ENCODE results near the gene KRTAP4-16.

DNA sequence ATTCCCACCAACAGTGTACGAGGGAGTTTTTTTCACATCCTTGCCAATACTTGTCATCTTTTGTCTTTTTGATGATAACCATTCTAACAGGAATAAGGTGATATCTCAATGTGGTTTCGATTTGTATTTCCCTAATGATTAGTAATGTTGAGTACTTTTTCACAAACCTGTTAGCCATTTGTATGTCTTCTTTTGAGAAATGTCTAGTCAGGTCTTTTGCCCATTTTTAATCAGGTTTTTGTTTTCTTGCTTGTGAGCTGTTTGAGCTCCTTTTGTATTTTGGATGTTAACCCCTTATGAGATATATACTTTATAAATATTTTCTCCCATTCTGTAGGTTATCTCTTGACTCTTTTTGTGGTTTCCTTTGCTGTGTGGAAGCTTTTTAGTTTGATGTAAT lies 49.5 kb upstream of the KRTAP4-16 start:
- TF ChIP-seq, protein P1, sequence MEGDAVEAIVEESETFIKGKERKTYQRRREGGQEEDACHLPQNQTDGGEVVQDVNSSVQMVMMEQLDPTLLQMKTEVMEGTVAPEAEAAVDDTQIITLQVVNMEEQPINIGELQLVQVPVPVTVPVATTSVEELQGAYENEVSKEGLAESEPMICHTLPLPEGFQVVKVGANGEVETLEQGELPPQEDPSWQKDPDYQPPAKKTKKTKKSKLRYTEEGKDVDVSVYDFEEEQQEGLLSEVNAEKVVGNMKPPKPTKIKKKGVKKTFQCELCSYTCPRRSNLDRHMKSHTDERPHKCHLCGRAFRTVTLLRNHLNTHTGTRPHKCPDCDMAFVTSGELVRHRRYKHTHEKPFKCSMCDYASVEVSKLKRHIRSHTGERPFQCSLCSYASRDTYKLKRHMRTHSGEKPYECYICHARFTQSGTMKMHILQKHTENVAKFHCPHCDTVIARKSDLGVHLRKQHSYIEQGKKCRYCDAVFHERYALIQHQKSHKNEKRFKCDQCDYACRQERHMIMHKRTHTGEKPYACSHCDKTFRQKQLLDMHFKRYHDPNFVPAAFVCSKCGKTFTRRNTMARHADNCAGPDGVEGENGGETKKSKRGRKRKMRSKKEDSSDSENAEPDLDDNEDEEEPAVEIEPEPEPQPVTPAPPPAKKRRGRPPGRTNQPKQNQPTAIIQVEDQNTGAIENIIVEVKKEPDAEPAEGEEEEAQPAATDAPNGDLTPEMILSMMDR (IDR thresholded peaks at IDR 0.05 in 8 of 11, conservative IDR thresholded peaks at IDR 0.05 in 3 of 11) = no peak
- no peak for TF ChIP-seq POLR2A (IDR thresholded peaks at IDR 0.05)

All from spleen (tissue), 7 donors.